ENCODE results near the gene GLI3.

GLI3 gene

DNA sequence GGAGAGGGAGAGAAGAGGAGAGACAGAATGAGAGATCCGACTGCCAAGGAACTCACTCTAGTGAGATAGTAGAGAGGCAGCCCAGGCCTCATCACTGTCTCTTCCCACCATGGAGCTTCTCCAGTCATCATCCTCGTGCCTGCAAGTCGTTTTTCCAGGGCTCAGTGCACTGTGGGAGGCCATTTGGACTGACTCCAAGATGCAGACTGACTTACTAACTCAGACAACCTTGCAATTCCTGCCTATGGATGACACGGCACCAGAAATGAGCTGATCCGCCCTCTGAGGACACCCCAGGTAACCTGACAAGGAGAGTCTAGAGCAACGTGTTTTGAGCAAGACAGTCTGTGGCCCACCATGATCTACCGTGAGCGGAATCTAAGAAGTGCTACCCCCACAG is 154.9 kb downstream of the GLI3 start:
- no peak for DNase-seq (ENCODE audit: low read depth in 2 of 3, low spot score in 1 of 3)

- no peak for DNase-seq (ENCODE audit: low read depth in 2 of 3, low spot score in 1 of 3)
These were observed 155.3 kb downstream of the GLI3 start for GRCh38 chr7:42081671-42082070.

DNA sequence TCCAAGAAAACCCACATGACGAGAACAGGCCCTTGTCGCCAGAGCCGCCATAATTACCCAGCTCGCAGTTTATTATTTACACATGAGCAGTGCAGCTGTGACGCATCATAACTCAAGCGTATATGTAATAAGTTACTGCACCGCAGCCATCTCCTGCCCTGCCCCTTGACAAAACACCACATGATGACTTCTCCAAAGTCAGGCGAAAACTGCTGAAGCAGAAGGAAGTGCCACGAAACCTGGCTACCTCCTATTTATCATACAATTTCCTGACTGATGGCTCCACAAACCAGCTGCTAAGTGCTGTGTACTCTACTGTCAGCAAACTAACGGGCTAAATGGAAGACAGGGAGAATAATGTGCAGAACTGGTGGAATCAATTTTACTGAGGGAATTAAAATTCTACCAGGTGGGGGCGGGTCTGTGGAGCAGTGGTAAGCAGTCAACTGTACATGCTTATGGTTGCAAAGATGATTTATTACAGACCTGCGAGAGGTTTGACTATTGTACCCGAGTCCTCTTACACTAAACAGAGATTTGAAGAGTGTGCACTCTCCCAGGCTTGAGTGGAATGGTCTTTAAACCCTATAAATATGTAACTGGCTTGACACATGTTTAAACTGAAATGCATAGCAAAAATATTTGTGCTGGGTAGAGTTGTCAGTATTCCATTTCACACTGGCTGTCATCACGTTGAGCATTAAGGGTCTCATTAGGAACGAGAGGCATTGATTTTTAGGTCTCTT is 156.0 kb downstream of the GLI3 start:
- no peak for DNase-seq (ENCODE audit: low read depth in 2 of 3, low spot score in 1 of 3)

- no peak for DNase-seq (ENCODE audit: low read depth in 2 of 3, low spot score in 1 of 3)
These were observed 159.5 kb downstream of the GLI3 start for GRCh38 chr7:42077271-42078135.

DNA sequence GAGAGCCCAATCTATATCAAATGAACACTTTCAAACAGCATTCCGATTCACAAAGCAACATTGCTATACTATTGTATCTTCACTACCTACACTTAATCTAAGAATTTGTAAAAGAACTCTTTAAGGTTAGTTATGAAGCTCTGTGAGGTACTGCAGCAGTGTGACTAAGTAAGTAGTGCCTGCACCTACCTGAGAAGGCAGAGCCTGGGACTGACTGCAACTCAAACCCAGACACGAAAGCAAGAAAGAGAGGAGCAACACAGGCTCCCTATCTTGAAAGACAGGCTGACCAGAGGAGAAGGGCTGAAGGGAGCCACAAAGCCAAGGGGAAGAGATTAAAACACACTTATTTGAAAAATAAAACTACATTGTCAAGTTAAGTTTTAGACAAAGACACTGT is 160.1 kb downstream of the GLI3 start:
- DNase-seq (ENCODE audit: low read depth in 2 of 3, low spot score in 1 of 3) = no peak

- no peak for DNase-seq (ENCODE audit: low read depth in 2 of 3, low spot score in 1 of 3)
These were observed 161.6 kb downstream of the GLI3 start for GRCh38 chr7:42075418-42075817.

DNA sequence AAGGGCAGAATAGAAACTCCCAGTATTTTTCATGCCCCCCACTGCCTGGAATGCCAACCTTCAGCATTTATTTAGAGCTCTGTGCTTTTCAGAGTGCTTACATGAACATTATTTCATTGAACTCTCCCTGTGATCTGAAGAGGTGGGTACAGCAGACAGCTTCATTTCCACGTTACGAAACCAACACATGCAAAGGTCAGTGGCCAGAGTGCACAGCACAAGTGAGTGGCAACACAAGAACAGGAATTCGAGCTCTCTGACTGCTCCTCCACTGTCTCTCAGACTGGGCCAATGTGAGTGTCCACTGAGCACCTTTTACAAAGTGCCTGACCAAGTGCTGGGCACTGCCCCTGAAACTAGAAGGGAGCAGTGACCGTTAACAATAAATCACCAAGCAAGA is 162.9 kb downstream of the GLI3 start:
- no peak for DNase-seq (ENCODE audit: low read depth in 2 of 3, low spot score in 1 of 3)

GRCh38 chr7:42071372-42072261 is 165.4 kb downstream of the GLI3 start:
- no peak for DNase-seq (ENCODE audit: low read depth in 2 of 3, low spot score in 1 of 3)

- no peak for DNase-seq (ENCODE audit: low read depth in 2 of 3, low spot score in 1 of 3)
These were observed 166.9 kb downstream of the GLI3 start for GRCh38 chr7:42070068-42070467.

GRCh38 chr7:42069590-42069989 is 167.4 kb downstream of the GLI3 start:
- no peak for DNase-seq (ENCODE audit: low read depth in 2 of 3, low spot score in 1 of 3)

GRCh38 chr7:42068554-42069280 is 168.3 kb downstream of the GLI3 start:
- no peak for DNase-seq (ENCODE audit: low read depth in 2 of 3, low spot score in 1 of 3)

DNA sequence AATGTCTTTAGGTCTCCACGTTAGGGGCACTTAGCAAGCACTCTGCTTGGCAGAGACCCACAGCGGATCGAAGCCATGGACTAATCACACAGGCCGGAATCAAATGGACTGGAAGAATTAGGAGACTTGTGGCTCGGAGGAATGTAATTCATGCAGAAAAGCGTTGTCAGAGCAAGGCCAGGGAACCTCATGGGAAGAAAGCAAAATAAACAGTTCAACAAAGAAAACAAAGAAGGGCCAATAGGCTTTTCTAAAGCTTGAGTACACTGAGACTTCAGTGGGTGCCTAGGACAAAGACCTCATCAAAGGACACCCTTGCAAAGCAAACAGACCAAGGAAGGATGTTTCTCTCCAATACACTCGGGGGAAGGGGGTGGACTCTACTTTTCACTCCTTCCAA is 171.1 kb downstream of the GLI3 start:
- DNase-seq (ENCODE audit: low read depth in 2 of 3, low spot score in 1 of 3) = no peak

DNA sequence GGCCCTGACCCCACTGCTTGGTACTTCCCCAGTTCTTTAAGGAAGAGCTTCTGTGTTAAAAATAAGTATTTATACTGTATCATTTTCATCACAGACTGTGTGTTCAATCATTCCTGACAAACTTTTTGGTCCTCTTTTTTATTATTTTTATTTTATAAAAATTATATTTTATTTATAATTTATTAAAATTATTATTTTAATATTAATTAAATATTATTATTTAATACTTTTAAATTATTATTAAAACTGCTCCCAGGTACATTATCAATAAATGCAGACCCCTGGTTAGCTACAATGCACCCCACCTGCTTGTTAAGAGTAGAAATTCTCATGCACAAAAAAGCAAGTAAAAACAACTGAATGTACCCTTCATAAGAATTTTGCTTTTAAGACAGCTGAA is 172.0 kb downstream of the GLI3 start:
- DNase-seq (ENCODE audit: low read depth in 2 of 3, low spot score in 1 of 3) = no peak

- DNase-seq (ENCODE audit: low read depth in 2 of 3, low spot score in 1 of 3) = no peak
These were observed 172.5 kb downstream of the GLI3 start for GRCh38 chr7:42064534-42064933.

DNA sequence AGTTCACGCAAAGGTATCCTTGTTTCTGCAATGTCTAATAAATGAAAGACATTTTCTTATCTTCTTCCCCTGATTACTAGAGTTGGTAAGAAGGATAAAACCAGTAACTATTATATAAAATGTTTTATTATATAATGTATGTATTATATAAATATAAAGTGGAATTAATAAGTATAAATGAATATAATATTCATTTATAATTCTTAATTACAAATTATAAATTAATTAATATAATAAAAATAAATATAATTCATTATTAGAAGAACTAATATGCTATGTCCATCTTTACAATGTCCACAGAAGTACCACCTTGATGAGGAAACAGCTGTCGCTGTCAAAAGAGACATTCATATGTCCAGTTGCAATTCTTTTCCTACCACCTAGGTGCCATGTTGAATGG is 177.7 kb downstream of the GLI3 start:
- DNase-seq (ENCODE audit: low read depth in 2 of 3, low spot score in 1 of 3) = no peak

- no peak for DNase-seq (ENCODE audit: low read depth in 2 of 3, low spot score in 1 of 3)
These were observed 179.7 kb downstream of the GLI3 start for GRCh38 chr7:42057331-42057730.

DNA sequence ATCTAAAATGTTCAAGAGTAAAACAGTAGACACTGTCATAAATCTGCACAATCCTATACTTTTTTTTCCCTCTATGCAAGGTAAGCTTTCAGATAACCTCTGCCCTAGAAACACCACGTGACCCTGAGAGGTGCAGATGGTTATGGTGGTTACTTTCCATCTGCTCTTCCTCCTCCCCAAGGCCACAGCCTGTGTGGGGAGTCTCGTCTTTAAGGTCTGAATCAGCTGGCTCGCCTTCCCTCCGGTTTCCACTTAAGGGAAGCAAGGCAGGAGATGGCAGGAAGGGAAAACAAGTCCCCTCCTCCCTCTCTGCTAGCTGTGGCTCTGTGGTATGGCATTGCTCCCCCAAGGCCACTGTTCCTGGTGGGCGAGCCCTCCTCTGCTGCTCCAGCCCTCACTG is 181.8 kb downstream of the GLI3 start:
- no peak for DNase-seq (ENCODE audit: low read depth in 2 of 3, low spot score in 1 of 3)

- no peak for DNase-seq (ENCODE audit: low read depth in 2 of 3, low spot score in 1 of 3)
These were observed 183.2 kb downstream of the GLI3 start for GRCh38 chr7:42053834-42054233.

- no peak for DNase-seq (ENCODE audit: low read depth in 2 of 3, low spot score in 1 of 3)
These were observed 187.2 kb downstream of the GLI3 start for GRCh38 chr7:42049761-42050160.

DNA sequence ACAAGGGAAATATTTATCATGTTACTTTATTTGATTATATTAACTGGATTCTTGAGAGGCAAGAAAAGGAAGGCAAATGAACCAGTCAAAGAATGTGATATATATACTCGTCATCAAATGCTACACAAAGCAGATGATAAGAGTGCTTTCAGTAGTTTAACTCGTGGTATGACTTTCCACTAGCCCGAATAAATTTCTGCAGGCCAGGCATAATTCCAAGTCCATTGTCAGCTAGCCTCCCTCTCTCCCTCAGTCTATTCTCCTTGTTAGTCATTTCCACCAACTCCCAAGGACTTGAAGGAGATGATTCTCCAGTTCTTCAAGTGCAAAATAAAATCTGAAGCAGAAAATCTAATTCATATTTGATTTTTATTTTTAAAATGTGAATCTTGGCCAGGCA is 190.5 kb downstream of the GLI3 start:
- no peak for DNase-seq (ENCODE audit: low read depth in 2 of 3, low spot score in 1 of 3)

DNA sequence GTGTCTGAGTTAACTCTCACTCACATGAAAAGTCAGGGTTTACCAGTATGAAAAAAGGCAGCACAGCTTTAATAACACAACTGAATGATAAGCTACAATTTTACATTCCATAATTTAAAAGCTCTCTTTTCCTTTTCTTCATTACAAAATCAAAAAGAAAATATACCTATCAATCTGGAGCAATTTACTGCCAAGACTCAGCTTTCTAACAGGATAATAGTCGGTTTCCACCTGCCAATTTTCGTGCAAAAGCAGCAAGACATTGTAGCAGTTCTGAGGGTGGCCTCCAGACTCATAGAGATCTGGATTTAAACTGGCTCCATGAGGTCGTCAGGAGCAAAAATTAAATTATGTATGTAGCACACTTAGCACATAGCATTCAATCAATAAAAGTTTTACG is 191.0 kb downstream of the GLI3 start:
- no peak for DNase-seq (ENCODE audit: low read depth in 2 of 3, low spot score in 1 of 3)
